K562 (cell line): ENCODE measurements around the gene CAMK2D.

ENCODE experiments used
- CBX8 ChIP-seq: fragments of 200-600 bp; sonication (generic); IDR thresholded peaks from 2 replicates; pipeline ENCODE4 v1.6.1; 2012; ENCODE audit warnings: borderline replicate concordance, mixed run types, low read depth, mild to moderate bottlenecking, moderate library complexity, mixed read lengths, low read length, control low read depth, inconsistent platforms; ENCODE audit not compliant: poor library complexity, severe bottlenecking; ENCODE audit errors: extremely low read depth
- CC2D1A ChIP-seq: fragments of 450-650 bp; IDR thresholded peaks from 2 replicates; pipeline ENCODE4 v1.6.1; 2017; ENCODE audit warnings: mild to moderate bottlenecking

DNA sequence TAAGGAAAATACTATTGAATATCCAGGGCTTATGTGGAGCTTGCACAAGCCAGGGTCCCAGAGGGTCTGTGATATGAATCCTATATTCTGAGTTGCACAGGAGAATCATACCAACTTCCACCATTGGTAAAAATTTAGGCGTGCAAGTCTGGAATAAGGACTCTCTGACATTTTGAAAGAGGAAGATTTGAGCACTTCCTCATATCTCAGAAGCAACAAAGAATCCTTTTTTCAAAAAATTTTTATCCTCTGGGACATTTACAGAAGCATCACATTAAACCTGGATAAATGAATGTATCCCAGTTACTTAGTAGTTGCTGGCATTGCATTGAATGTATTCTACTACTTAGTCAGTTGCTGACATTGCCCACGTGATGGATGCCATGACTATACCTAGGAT is 24.2 kb upstream of the CAMK2D start:
- TF ChIP-seq CC2D1A (no peak), CBX8 (no peak)
